ENCODE results near the gene VAMP3.

The VAMP3 gene

GRCh38 chr1:7780976-7781375 is 9.9 kb downstream of the VAMP3 start:
- Histone ChIP-seq H3K4me3 (ENCODE audit: insufficient read depth in 1 of 2, low read depth in 1 of 2, low read length in 2 of 2) (no peak overlapping the region), H3K79me1 (replicated peaks; ENCODE audit: low read length, poor library complexity, severe bottlenecking) (peaks cover 8% of the 10 kb centered on the region), H2BK120ac (ENCODE audit: low read depth, low read length) (no peak overlapping the region), H3K4ac (ENCODE audit: low read depth in 1 of 2, low read length in 2 of 2) (no peak overlapping the region), H3K27ac (ENCODE audit: low read length, poor library complexity, severe bottlenecking) (no peak overlapping the region), H3K36me3 (ENCODE audit: control insufficient read depth in 1 of 2, insufficient read depth in 2 of 2, low read depth in 1 of 2, low read length in 2 of 2) (peaks cover 23 to 63% of the 10 kb centered on the region in 2 experiments), H2AK5ac (ENCODE audit: low read length, severe bottlenecking) (no peak overlapping the region), H2BK5ac (ENCODE audit: low read depth, low read length, poor library complexity, severe bottlenecking) (no peak overlapping the region), H2BK12ac (ENCODE audit: low read length in 2 of 2) (no peak overlapping the region), H4K91ac (ENCODE audit: low read length) (no peak overlapping the region), H2AFZ (ENCODE audit: low read depth, low read length) (no peak overlapping the region), H3K18ac (ENCODE audit: low read depth in 1 of 2, low read length in 2 of 2) (no peak overlapping the region), H4K8ac (ENCODE audit: low read length) (no peak overlapping the region), H3K27me3 (ENCODE audit: control insufficient read depth in 1 of 2, insufficient read depth in 1 of 2, low read length in 2 of 2) (no peaks in the 10 kb centered on the region), H3K14ac (ENCODE audit: low read length in 2 of 2) (no peak overlapping the region), H2BK15ac (ENCODE audit: low read depth, poor library complexity, severe bottlenecking) (no peak overlapping the region), H3K4me2 (ENCODE audit: low read length, poor library complexity, severe bottlenecking) (no peak overlapping the region), H3K23ac (ENCODE audit: low read length in 2 of 2) (no peak overlapping the region), H3K9me3 (ENCODE audit: control insufficient read depth, low read length) (no peaks in the 10 kb centered on the region), H3K4me1 (ENCODE audit: control insufficient read depth, insufficient read depth, low read depth, low read length) (peaks cover 10% of the 10 kb centered on the region), H3K9ac (ENCODE audit: low read length) (no peak overlapping the region)
- 96% methylated on average over 8 of the region's 9 CpGs for WGBS
- DNase-seq = no peak

DNA sequence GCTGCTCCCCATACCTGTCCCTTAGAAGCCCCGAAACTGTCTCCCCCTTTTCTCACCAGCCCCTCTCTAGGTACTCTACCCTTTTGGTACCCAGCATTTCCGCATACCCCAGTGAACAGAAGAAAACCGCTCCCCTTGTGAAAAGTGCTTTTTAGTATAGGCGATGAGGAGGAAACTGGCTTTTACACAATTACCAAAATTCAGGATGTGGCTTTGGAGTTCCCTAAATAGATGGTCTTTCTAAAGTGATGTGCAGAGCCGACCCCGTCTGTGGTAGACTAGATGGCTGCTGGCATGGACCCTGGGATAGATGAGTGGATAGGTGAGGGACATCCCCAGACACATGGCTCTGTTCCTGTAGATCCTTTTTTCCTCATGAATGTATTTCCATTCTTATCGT is 10.4 kb downstream of the VAMP3 start:
- Histone ChIP-seq H3K23ac (ENCODE audit: low read length in 2 of 2) (no peak overlapping the region), H2BK12ac (ENCODE audit: low read length in 2 of 2) (no peak overlapping the region), H2BK120ac (ENCODE audit: low read depth, low read length) (no peak overlapping the region), H2AFZ (ENCODE audit: low read depth, low read length) (no peak overlapping the region), H3K4me1 (ENCODE audit: control insufficient read depth, insufficient read depth, low read depth, low read length) (peaks cover 10% of the 10 kb centered on the region), H3K14ac (ENCODE audit: low read length in 2 of 2) (no peak overlapping the region), H4K91ac (ENCODE audit: low read length) (no peak overlapping the region), H3K9ac (ENCODE audit: low read length) (no peak overlapping the region), H3K4me2 (ENCODE audit: low read length, poor library complexity, severe bottlenecking) (no peak overlapping the region), H2AK5ac (ENCODE audit: low read length, severe bottlenecking) (no peak overlapping the region), H3K36me3 (ENCODE audit: control insufficient read depth in 1 of 2, insufficient read depth in 2 of 2, low read depth in 1 of 2, low read length in 2 of 2) (peaks cover 23 to 63% of the 10 kb centered on the region in 2 experiments), H3K4ac (ENCODE audit: low read depth in 1 of 2, low read length in 2 of 2) (no peak overlapping the region), H3K79me1 (replicated peaks; ENCODE audit: low read length, poor library complexity, severe bottlenecking) (peaks cover 8% of the 10 kb centered on the region), H3K27ac (ENCODE audit: low read length, poor library complexity, severe bottlenecking) (no peak overlapping the region), H2BK15ac (ENCODE audit: low read depth, poor library complexity, severe bottlenecking) (no peak overlapping the region), H2BK5ac (ENCODE audit: low read depth, low read length, poor library complexity, severe bottlenecking) (no peak overlapping the region), H4K8ac (ENCODE audit: low read length) (no peak overlapping the region), H3K18ac (ENCODE audit: low read depth in 1 of 2, low read length in 2 of 2) (no peak overlapping the region), H3K4me3 (ENCODE audit: insufficient read depth in 1 of 2, low read depth in 1 of 2, low read length in 2 of 2) (no peak overlapping the region), H3K9me3 (ENCODE audit: control insufficient read depth, low read length) (no peaks in the 10 kb centered on the region), H3K27me3 (ENCODE audit: control insufficient read depth in 1 of 2, insufficient read depth in 1 of 2, low read length in 2 of 2) (no peaks in the 10 kb centered on the region)
- WGBS = 100% methylated on average over 5 of the region's 7 CpGs
- DNase-seq = no peak

DNA sequence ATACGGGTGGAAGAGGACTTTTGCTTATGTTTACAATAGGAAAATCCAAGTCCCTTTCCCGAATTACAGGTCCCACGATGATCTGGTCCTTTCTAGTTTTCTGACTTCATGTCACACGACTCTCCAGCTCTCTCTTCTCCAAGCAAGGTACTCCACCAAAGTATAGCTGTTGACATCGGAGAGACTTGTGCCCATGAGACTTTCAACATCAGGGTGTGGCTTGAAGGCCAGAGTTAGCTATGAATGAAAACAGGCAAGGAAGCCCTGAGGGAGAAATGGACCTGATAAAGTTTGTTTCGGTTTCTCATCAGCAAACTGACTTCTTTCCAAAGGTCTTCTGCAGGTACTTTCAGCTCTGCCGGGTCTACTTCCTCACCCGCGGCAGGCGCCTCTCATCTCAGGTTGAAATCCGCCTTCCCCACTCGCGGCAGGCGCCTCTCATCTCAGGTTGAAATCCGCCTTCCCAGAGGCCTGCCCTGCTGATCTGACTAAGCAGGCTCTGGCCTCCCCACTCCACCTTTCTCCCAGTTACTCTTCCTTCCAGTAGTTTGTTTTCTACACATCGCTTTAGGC is 10.9 kb downstream of the VAMP3 start:
- H3K4ac ChIP-seq (ENCODE audit: low read depth in 1 of 2, low read length in 2 of 2) = no peak overlapping the region
- no peak for DNase-seq
- no peak overlapping the region for H3K9ac ChIP-seq (ENCODE audit: low read length)
- H2BK12ac ChIP-seq (ENCODE audit: low read length in 2 of 2) = no peak overlapping the region
- H3K27me3 ChIP-seq (ENCODE audit: control insufficient read depth in 1 of 2, insufficient read depth in 1 of 2, low read length in 2 of 2) = no peaks in the 10 kb centered on the region
- H3K27ac ChIP-seq (ENCODE audit: low read length, poor library complexity, severe bottlenecking) = no peak overlapping the region
- no peak overlapping the region for H2AK5ac ChIP-seq (ENCODE audit: low read length, severe bottlenecking)
- H2AFZ ChIP-seq (ENCODE audit: low read depth, low read length) = no peak overlapping the region
- no peaks in the 10 kb centered on the region for H3K9me3 ChIP-seq (ENCODE audit: control insufficient read depth, low read length)
- no peak overlapping the region for H3K4me3 ChIP-seq (ENCODE audit: insufficient read depth in 1 of 2, low read depth in 1 of 2, low read length in 2 of 2)
- no peak overlapping the region for H3K23ac ChIP-seq (ENCODE audit: low read length in 2 of 2)
- H2BK15ac ChIP-seq (ENCODE audit: low read depth, poor library complexity, severe bottlenecking) = no peak overlapping the region
- peaks cover 7% of the 10 kb centered on the region for H3K79me1 ChIP-seq (replicated peaks; ENCODE audit: low read length, poor library complexity, severe bottlenecking)
- no peak overlapping the region for H3K4me2 ChIP-seq (ENCODE audit: low read length, poor library complexity, severe bottlenecking)
- no peak overlapping the region for H3K18ac ChIP-seq (ENCODE audit: low read depth in 1 of 2, low read length in 2 of 2)
- H4K8ac ChIP-seq (ENCODE audit: low read length) = no peak overlapping the region
- no peak overlapping the region for H3K14ac ChIP-seq (ENCODE audit: low read length in 2 of 2)
- no peak overlapping the region for H2BK120ac ChIP-seq (ENCODE audit: low read depth, low read length)
- H4K91ac ChIP-seq (ENCODE audit: low read length) = no peak overlapping the region
- WGBS = 97% methylated on average over 15 of the region's 16 CpGs
- H3K36me3 ChIP-seq (ENCODE audit: control insufficient read depth in 1 of 2, insufficient read depth in 2 of 2, low read depth in 1 of 2, low read length in 2 of 2) = peaks cover 21 to 64% of the 10 kb centered on the region in 2 experiments
- H2BK5ac ChIP-seq (ENCODE audit: low read depth, low read length, poor library complexity, severe bottlenecking) = no peak overlapping the region
- H3K4me1 ChIP-seq (ENCODE audit: control insufficient read depth, insufficient read depth, low read depth, low read length) = peaks cover 10% of the 10 kb centered on the region

DNA sequence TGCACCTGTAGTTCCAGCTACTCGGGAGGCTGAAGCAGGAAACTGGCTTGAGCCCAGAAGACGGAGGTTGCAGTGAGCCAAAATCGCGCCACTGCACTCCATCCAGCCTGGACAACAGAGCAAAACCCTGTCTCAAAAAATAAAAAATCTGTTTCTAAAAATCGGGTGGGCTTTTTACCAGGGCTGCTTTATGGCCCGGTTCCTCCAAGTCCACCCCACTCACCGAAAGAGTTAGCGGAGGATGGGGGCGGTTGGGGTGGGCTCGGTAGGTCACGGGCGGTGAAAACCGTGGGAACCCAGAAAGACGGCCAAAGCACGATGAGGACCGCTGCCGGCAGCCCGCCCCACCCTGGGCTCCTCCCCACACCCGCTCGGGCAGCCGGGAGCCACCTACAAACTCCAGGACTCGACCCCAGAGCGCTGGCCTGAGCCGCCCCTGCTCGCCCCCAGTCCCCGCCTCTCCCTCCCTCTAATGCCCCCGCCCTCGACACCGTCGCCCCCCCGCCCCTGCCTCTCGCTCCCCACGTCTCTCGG is 12.1 kb downstream of the VAMP3 start:
- Histone ChIP-seq H2AK5ac (ENCODE audit: low read length, severe bottlenecking) (no peak overlapping the region), H3K27ac (ENCODE audit: low read length, poor library complexity, severe bottlenecking) (no peak overlapping the region), H2AFZ (ENCODE audit: low read depth, low read length) (no peak overlapping the region), H3K9ac (ENCODE audit: low read length) (peak overlapping the region; percentile 83), H2BK120ac (ENCODE audit: low read depth, low read length) (no peak overlapping the region), H3K14ac (ENCODE audit: low read length in 2 of 2) (no peak overlapping the region), H3K4ac (ENCODE audit: low read depth in 1 of 2, low read length in 2 of 2) (no peak overlapping the region), H2BK12ac (ENCODE audit: low read length in 2 of 2) (no peak overlapping the region), H3K23ac (ENCODE audit: low read length in 2 of 2) (no peak overlapping the region), H3K36me3 (ENCODE audit: control insufficient read depth in 1 of 2, insufficient read depth in 2 of 2, low read depth in 1 of 2, low read length in 2 of 2) (peaks cover 11 to 64% of the 10 kb centered on the region in 2 experiments), H3K18ac (ENCODE audit: low read depth in 1 of 2, low read length in 2 of 2) (peak overlapping the region in 1 of 2 experiments; percentile 13), H3K27me3 (ENCODE audit: control insufficient read depth in 1 of 2, insufficient read depth in 1 of 2, low read length in 2 of 2) (no peaks in the 10 kb centered on the region), H4K91ac (ENCODE audit: low read length) (no peak overlapping the region), H2BK15ac (ENCODE audit: low read depth, poor library complexity, severe bottlenecking) (peak overlapping the region; percentile 74), H4K8ac (ENCODE audit: low read length) (no peak overlapping the region), H3K79me1 (replicated peaks; ENCODE audit: low read length, poor library complexity, severe bottlenecking) (peaks cover 1% of the 10 kb centered on the region), H3K4me1 (ENCODE audit: control insufficient read depth, insufficient read depth, low read depth, low read length) (peaks cover 10% of the 10 kb centered on the region), H2BK5ac (ENCODE audit: low read depth, low read length, poor library complexity, severe bottlenecking) (no peak overlapping the region), H3K4me3 (ENCODE audit: insufficient read depth in 1 of 2, low read depth in 1 of 2, low read length in 2 of 2) (peak overlapping the region; percentile 67 to 75), H3K9me3 (ENCODE audit: control insufficient read depth, low read length) (no peaks in the 10 kb centered on the region), H3K4me2 (ENCODE audit: low read length, poor library complexity, severe bottlenecking) (peak overlapping the region; percentile 81)
- 31% methylated on average over 7 of the region's 34 CpGs for WGBS
- peak; percentile 67 for DNase-seq
